Keratinocyte (primary cell): ENCODE data around the gene SSTR5. TPM values are rescaled to one million over a fixed set of nuclear protein-coding genes. Genes with fewer than 3 reads are reported as not detected.

ENCODE experiments used
- DNase-seq: peaks from one replicate; pipeline ENCODE4 v3.0.0-alpha.2; 2011; ENCODE audit warnings: low read depth, missing footprints, low spot score
- FAIRE-seq: peaks from 2 replicates; lab custom pipeline; 2011; peaks lifted over from hg19 to GRCh38; lab: Jason Lieb, UNC
- H2AFZ ChIP-seq: 2 replicates; pipeline ENCODE4 v1.6.0; 2012; ENCODE audit warnings: low read length, control low read depth, inconsistent platforms; ENCODE audit not compliant: control insufficient read depth
- H3K27ac ChIP-seq: 2 replicates; pipeline ENCODE4 v1.5.1; 2011; ENCODE audit warnings: low read length; ENCODE audit not compliant: control insufficient read depth, insufficient read depth
- H3K27me3 ChIP-seq: 3 replicates; pipeline ENCODE4 v1.6.0; 2011; ENCODE audit warnings: low read length; ENCODE audit not compliant: control insufficient read depth, insufficient read depth; ENCODE audit errors: extremely low read depth
- H3K36me3 ChIP-seq, 2 experiments: 2 replicates in 1 of 2; 3 replicates in 1 of 2; pipeline ENCODE4 v1.5.1; 2011; ENCODE audit warnings: low read length in 2 of 2, mild to moderate bottlenecking in 1 of 2; ENCODE audit not compliant: control insufficient read depth in 2 of 2, insufficient read depth in 2 of 2; ENCODE audit errors: extremely low read depth in 1 of 2
- H3K4me1 ChIP-seq: 3 replicates; pipeline ENCODE4 v1.5.1; 2011; ENCODE audit warnings: low read length; ENCODE audit not compliant: control insufficient read depth, insufficient read depth; ENCODE audit errors: extremely low read depth
- H3K4me2 ChIP-seq: 3 replicates; pipeline ENCODE4 v1.6.0; 2011; ENCODE audit warnings: low read depth, low read length; ENCODE audit not compliant: control insufficient read depth, insufficient read depth; ENCODE audit errors: extremely low read depth
- H3K4me3 ChIP-seq, 3 experiments: fragments of 200-600 bp in 1 of 3; sonication (generic) in 1 of 3; 2 replicates in 2 of 3; 3 replicates in 1 of 3; pipeline ENCODE4 v1.5.1; 2011 to 2016; ENCODE audit warnings: low read length in 3 of 3, mild to moderate bottlenecking in 3 of 3, control low read depth in 2 of 3, inconsistent platforms in 1 of 3, low read depth in 1 of 3, mixed read lengths in 1 of 3, mixed run types in 1 of 3, moderate library complexity in 1 of 3; ENCODE audit not compliant: control insufficient read depth in 2 of 3, insufficient read depth in 2 of 3; ENCODE audit errors: extremely low read depth in 1 of 3
- H3K79me2 ChIP-seq: 2 replicates; pipeline ENCODE4 v1.6.0; 2012; ENCODE audit warnings: low read length; ENCODE audit not compliant: control insufficient read depth, insufficient read depth
- H3K9ac ChIP-seq: 3 replicates; pipeline ENCODE4 v1.6.0; 2011; ENCODE audit warnings: low read length; ENCODE audit not compliant: control insufficient read depth, insufficient read depth; ENCODE audit errors: extremely low read depth
- H3K9me1 ChIP-seq: 3 replicates; pipeline ENCODE4 v1.6.0; 2011; ENCODE audit warnings: low read length; ENCODE audit not compliant: control insufficient read depth, insufficient read depth; ENCODE audit errors: extremely low read depth
- H3K9me3 ChIP-seq: 2 replicates; pipeline ENCODE4 v1.5.1; 2012; ENCODE audit warnings: low read depth, low read length; ENCODE audit not compliant: control insufficient read depth
- H4K20me1 ChIP-seq: 3 replicates; pipeline ENCODE4 v1.6.0; 2011; ENCODE audit warnings: low read length; ENCODE audit not compliant: control insufficient read depth, insufficient read depth; ENCODE audit errors: extremely low read depth
- EZH2 ChIP-seq: IDR thresholded peaks from one replicate; pipeline ENCODE4 v1.6.1; 2012; ENCODE audit warnings: inconsistent platforms, mild to moderate bottlenecking, low read length, moderate library complexity
- dilution Hi-C: fragments of 300-500 bp; cut with MboI; formaldehyde crosslinking; loops from one replicate; pipeline ENCODE4 v1.7.0; 2020; ENCODE audit warnings: low sequenced_read_pairs; ENCODE audit not compliant: extremely low pct_ligation_motif_present
- polyA plus RNA-seq, 5 experiments: library from polyadenylated mRNA; depleted of rRNA in 3 of 5; stranded (reverse) in 3 of 5; stranded (forward) in 1 of 5; unstranded in 1 of 5; fragments of >200 nt; gene quantifications; 1 replicate in 1 of 5; 2 replicates in 3 of 5; 3 replicates in 1 of 5; pipeline versions ENCODE4 v1.2.1 to v1.2.3, GENCODE V29; 2011 to 2012; ENCODE audit warnings: missing spikeins in 2 of 5, low read depth in 1 of 5, low replicate concordance in 1 of 5
- TF ChIP-seq, protein P1 (sequence below), 3 experiments: IDR thresholded peaks in 1 of 3; conservative IDR thresholded peaks in 1 of 3; optimal IDR thresholded peaks in 1 of 3; 2 replicates in 2 of 3; 3 replicates in 1 of 3; pipeline versions ENCODE3 to v1.5.1; 2011; ENCODE audit warnings: low read length in 3 of 3, mild to moderate bottlenecking in 3 of 3, moderate library complexity in 2 of 3, control low read depth in 1 of 3, inconsistent platforms in 1 of 3; ENCODE audit not compliant: insufficient read depth in 2 of 3; ENCODE audit errors: extremely low read depth in 1 of 3

SSTR5 gene
- polyA plus RNA-seq, 1 donor (not counting 4 experiments of a cell fraction or from before 2014, with no cell fraction given), result not detected

DNA sequence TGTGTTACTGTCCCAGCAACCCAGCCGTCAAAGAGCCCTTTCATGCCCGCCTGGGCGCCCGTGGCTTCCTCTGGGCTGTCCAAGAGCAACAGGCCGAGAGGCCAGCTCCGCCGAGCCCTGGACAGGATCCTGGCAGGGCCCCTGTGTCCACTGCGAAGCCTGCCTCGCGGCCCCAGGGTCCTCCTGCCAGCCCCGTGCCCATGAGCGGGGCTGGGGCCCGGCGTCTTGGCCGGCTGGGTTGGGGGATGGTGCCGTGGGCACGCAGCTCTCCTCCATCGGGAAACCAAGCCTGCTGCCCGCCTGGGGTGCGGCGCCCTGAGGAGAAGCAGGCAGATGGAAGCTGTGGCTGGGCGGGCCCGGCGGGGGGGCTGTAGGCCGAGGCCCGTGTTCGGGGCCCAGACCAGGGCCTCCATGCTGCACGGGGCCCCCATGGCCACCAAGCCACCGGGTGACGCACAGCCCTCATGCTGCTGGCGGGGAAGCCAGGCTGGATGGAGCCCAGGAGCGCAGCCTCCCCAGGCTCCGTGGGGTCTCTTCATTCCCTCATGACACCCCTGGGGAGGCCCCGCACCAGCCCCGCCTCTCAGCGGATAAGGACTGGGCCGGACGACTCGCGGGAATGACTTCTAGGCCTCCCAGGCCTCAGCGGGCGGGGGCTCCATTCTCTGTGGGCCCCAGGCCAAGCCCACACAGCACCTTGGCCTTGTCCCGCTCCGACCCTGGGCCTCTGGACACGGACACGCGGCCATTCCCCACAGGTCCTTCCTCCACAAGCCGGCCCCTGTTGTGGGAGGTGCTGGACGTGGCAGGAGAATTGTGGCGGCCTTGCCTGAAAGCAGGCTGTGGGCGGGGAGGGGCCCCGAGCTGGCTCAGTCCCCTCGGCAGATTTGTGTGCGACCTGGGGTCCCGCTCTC, 23.9 kb downstream of the SSTR5 start, which contains the start of gene C1QTNF8:
Gene C1QTNF8, minus strand, starts transcription at position 76 of the 914 bp plus-strand sequence. CDS start 1,322 bp downstream, outside the sequence.
- Histone ChIP-seq H3K9me3 (peaks cover 4% of the 10 kb centered on the region), H3K4me2 (no peak within 1 kb of the TSS), H4K20me1 (no peaks in the 10 kb centered on the region), H3K4me1 (no peaks in the 10 kb centered on the region), H3K9ac (no peak within 1 kb of the TSS), H3K27ac (no peak within 1 kb of the TSS), H2AFZ (no peak within 1 kb of the TSS), H3K79me2 (no peaks in the 10 kb centered on the region), H3K27me3 (peaks cover 19% of the 10 kb centered on the region), H3K9me1 (no peaks in the 10 kb centered on the region), H3K4me3 (no peak within 1 kb of the TSS), H3K36me3 (no peaks in the 10 kb centered on the region)
- FAIRE-seq (no peak), DNase-seq (no peak)
- dilution Hi-C loops, result no loop called here
- TF ChIP-seq, protein P1, sequence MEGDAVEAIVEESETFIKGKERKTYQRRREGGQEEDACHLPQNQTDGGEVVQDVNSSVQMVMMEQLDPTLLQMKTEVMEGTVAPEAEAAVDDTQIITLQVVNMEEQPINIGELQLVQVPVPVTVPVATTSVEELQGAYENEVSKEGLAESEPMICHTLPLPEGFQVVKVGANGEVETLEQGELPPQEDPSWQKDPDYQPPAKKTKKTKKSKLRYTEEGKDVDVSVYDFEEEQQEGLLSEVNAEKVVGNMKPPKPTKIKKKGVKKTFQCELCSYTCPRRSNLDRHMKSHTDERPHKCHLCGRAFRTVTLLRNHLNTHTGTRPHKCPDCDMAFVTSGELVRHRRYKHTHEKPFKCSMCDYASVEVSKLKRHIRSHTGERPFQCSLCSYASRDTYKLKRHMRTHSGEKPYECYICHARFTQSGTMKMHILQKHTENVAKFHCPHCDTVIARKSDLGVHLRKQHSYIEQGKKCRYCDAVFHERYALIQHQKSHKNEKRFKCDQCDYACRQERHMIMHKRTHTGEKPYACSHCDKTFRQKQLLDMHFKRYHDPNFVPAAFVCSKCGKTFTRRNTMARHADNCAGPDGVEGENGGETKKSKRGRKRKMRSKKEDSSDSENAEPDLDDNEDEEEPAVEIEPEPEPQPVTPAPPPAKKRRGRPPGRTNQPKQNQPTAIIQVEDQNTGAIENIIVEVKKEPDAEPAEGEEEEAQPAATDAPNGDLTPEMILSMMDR (optimal IDR thresholded peaks at IDR 0.05 in 1 of 3, IDR thresholded peaks at IDR 0.05 in 1 of 3, conservative IDR thresholded peaks at IDR 0.05 in 1 of 3; ENCODE audit: extremely low read depth in 1 of 3, insufficient read depth in 2 of 3, low read length in 3 of 3), result no peak
- no peak for TF ChIP-seq EZH2

DNA sequence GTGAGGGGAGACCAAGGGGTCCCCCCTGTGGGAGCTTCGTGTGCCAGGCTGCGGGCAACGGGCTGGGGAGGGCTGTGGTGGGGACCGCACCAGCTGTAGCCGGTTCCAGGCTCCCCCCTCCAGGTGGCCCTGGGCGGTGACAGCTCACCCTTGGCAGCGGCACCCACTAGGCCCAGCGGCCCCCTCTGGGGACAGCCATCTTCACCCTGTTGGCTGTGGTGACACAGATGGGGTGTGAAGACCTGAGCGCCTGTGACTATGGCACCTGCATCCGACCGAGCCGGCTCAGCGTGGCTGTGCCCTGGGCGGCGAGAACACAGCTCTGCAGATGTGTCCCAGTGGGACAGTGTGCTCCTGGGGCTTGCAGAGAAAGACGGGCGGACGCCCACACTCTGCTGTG, 24.6 kb downstream of the SSTR5 start:
- H4K20me1 ChIP-seq, result no peaks in the 10 kb centered on the region
- no peaks in the 10 kb centered on the region for H3K79me2 ChIP-seq
- peaks cover 2% of the 10 kb centered on the region for H3K9me3 ChIP-seq
- dilution Hi-C loops, result no loop called here
- no peak overlapping the region for H2AFZ ChIP-seq
- H3K27me3 ChIP-seq, result peaks cover 21% of the 10 kb centered on the region
- TF ChIP-seq, protein P1 (optimal IDR thresholded peaks at IDR 0.05 in 1 of 3, IDR thresholded peaks at IDR 0.05 in 1 of 3, conservative IDR thresholded peaks at IDR 0.05 in 1 of 3; ENCODE audit: extremely low read depth in 1 of 3, insufficient read depth in 2 of 3, low read length in 3 of 3), result no peak
- TF ChIP-seq EZH2, result no peak
- no peaks in the 10 kb centered on the region for H3K36me3 ChIP-seq
- H3K9me1 ChIP-seq, result no peaks in the 10 kb centered on the region
- H3K4me1 ChIP-seq, result no peaks in the 10 kb centered on the region
- no peak overlapping the region for H3K9ac ChIP-seq
- no peak for DNase-seq
- FAIRE-seq, result no peak
- no peak overlapping the region for H3K4me2 ChIP-seq
- no peak overlapping the region for H3K4me3 ChIP-seq
- no peak overlapping the region for H3K27ac ChIP-seq
